Osteoblast (primary cell): ENCODE data around the gene DLD. TPM values are rescaled to one million over a fixed set of nuclear protein-coding genes. Genes with fewer than 3 reads are reported as not detected.

Experiments
- DNase-seq: peaks from one replicate; pipeline ENCODE4 v3.0.0; 2011; ENCODE audit warnings: low spot score, mixed read lengths; ENCODE audit not compliant: insufficient read length; ENCODE audit errors: missing footprints
- H2AFZ ChIP-seq: 2 replicates; pipeline ENCODE4 v1.6.0; 2011; ENCODE audit warnings: mild to moderate bottlenecking, low read length
- H3K27ac ChIP-seq: 2 replicates; pipeline ENCODE4 v1.5.1; 2011; ENCODE audit warnings: mild to moderate bottlenecking, low read depth, low read length, moderate library complexity
- H3K27me3 ChIP-seq: 2 replicates; pipeline ENCODE4 v1.6.0; 2012; ENCODE audit warnings: mild to moderate bottlenecking, control low read depth, inconsistent platforms, low read length, moderate library complexity; ENCODE audit not compliant: insufficient read depth
- H3K36me3 ChIP-seq: 2 replicates; pipeline ENCODE4 v1.5.1; 2011; ENCODE audit warnings: mild to moderate bottlenecking, low read length, control low read depth, moderate library complexity; ENCODE audit not compliant: insufficient read depth
- H3K4me1 ChIP-seq: 2 replicates; pipeline ENCODE4 v1.5.1; 2011; ENCODE audit warnings: mild to moderate bottlenecking, low read length, control low read depth, moderate library complexity; ENCODE audit not compliant: insufficient read depth
- H3K4me2 ChIP-seq: 2 replicates; pipeline ENCODE4 v1.6.0; 2011; ENCODE audit warnings: mild to moderate bottlenecking, low read length; ENCODE audit not compliant: insufficient read depth
- H3K4me3 ChIP-seq: fragments of 200-600 bp; sonication (generic); 3 replicates; pipeline ENCODE4 v1.5.1; 2012; ENCODE audit warnings: mild to moderate bottlenecking, low read length, inconsistent platforms; ENCODE audit not compliant: insufficient read depth
- H3K79me2 ChIP-seq: 2 replicates; pipeline ENCODE4 v1.6.0; 2012; ENCODE audit warnings: mild to moderate bottlenecking, low read length, control low read depth, inconsistent platforms; ENCODE audit not compliant: insufficient read depth
- H3K9me3 ChIP-seq: 2 replicates; pipeline ENCODE4 v1.5.1; 2011; ENCODE audit warnings: low read depth, low read length, control low read depth
- H4K20me1 ChIP-seq: 2 replicates; pipeline ENCODE4 v1.6.0; 2012; ENCODE audit warnings: mild to moderate bottlenecking, low read length, control low read depth; ENCODE audit not compliant: insufficient read depth
- CTCF ChIP-seq: IDR thresholded peaks from 2 replicates; pipeline ENCODE4 v1.5.1; 2011; ENCODE audit warnings: mild to moderate bottlenecking, low read depth, low read length, moderate library complexity; ENCODE audit errors: extremely low read depth
- total RNA-seq: library from RNA; depleted of rRNA; stranded (reverse); fragments of >200 nt; gene quantifications from 2 replicates; pipeline ENCODE4 v1.2.3, GENCODE V29; 2012

DLD gene
- total RNA-seq, 1 donor: 53.6 TPM

GRCh38 chr7:107967420-107967819, 76.4 kb downstream of the DLD start:
- no peak for DNase-seq
- Histone ChIP-seq H3K4me2 (no peak overlapping the region), H3K9me3 (no peaks in the 10 kb centered on the region), H3K27ac (no peak overlapping the region), H2AFZ (no peak overlapping the region), H4K20me1 (peaks cover 22% of the 10 kb centered on the region), H3K4me3 (no peak overlapping the region), H3K79me2 (peaks cover 20% of the 10 kb centered on the region), H3K27me3 (no peaks in the 10 kb centered on the region), H3K36me3 (peaks cover 78% of the 10 kb centered on the region), H3K4me1 (peaks cover 25% of the 10 kb centered on the region)
- TF ChIP-seq CTCF: no peak

- Histone ChIP-seq H2AFZ (no peak overlapping the region), H3K4me1 (peaks cover 33% of the 10 kb centered on the region), H3K79me2 (peaks cover 19% of the 10 kb centered on the region)
Measured at GRCh38 chr7:107968449-107968848, 77.5 kb downstream of the DLD start.

GRCh38 chr7:107969856-107970255, 78.9 kb downstream of the DLD start:
- Histone ChIP-seq H4K20me1 (peaks cover 16% of the 10 kb centered on the region), H3K4me2 (no peak overlapping the region), H2AFZ (no peak overlapping the region), H3K4me3 (no peak overlapping the region), H3K27me3 (no peaks in the 10 kb centered on the region), H3K36me3 (peaks cover 78% of the 10 kb centered on the region), H3K9me3 (no peaks in the 10 kb centered on the region), H3K79me2 (peaks cover 14% of the 10 kb centered on the region), H3K4me1 (peaks cover 33% of the 10 kb centered on the region), H3K27ac (no peak overlapping the region)
- no peak for DNase-seq
- TF ChIP-seq CTCF: no peak

More at GRCh38 chr7:107968449-107968848, 77.5 kb downstream of the DLD start:
- H4K20me1 ChIP-seq: peaks cover 22% of the 10 kb centered on the region
- no peak overlapping the region for H3K4me2 ChIP-seq
- H3K9me3 ChIP-seq: no peaks in the 10 kb centered on the region
- no peak for DNase-seq
- peaks cover 79% of the 10 kb centered on the region for H3K36me3 ChIP-seq
- no peak overlapping the region for H3K27ac ChIP-seq
- H3K27me3 ChIP-seq: no peaks in the 10 kb centered on the region
- no peak overlapping the region for H3K4me3 ChIP-seq
- TF ChIP-seq CTCF: no peak

Other genes with a start within 250 kb of the DLD start
- 0.36 and 0.59 TPM in 2 replicates for gene SLC26A4, start 230.4 kb upstream of the DLD start, total RNA-seq
- gene CBLL1, start 147.0 kb upstream of the DLD start, total RNA-seq: 25.7 and 32.7 TPM in 2 replicates
- gene SLC26A3, start 88.0 kb upstream of the DLD start, total RNA-seq: not detected in 2 replicates
- 410 and 488 TPM in 2 replicates for gene LAMB1, start 112.0 kb downstream of the DLD start, total RNA-seq
- gene LAMB4, start 239.2 kb downstream of the DLD start, total RNA-seq: under 0.01 and 0.36 TPM in 2 replicates